Body of pancreas (tissue), 4 donors: ENCODE results near the gene OSBPL2.

Experiments used
- POLR2A ChIP-seq, 3 donors: fragments of 450-650 bp; IDR thresholded peaks; one replicate each; pipeline ENCODE4 v1.6.1; 2016; ENCODE audit warnings: antibody characterized with exemption in 3 of 3, mild to moderate bottlenecking in 2 of 3
- TF ChIP-seq, protein P1 (sequence below), 7 experiments: fragments of 450-650 bp in 4 of 7; fragments of 200-600 bp in 3 of 7; sonication (generic) in 3 of 7; IDR thresholded peaks; one replicate each; pipeline ENCODE4 v1.5.1; 2016 to 2019; ENCODE audit warnings: antibody characterized with exemption in 7 of 7

DNA sequence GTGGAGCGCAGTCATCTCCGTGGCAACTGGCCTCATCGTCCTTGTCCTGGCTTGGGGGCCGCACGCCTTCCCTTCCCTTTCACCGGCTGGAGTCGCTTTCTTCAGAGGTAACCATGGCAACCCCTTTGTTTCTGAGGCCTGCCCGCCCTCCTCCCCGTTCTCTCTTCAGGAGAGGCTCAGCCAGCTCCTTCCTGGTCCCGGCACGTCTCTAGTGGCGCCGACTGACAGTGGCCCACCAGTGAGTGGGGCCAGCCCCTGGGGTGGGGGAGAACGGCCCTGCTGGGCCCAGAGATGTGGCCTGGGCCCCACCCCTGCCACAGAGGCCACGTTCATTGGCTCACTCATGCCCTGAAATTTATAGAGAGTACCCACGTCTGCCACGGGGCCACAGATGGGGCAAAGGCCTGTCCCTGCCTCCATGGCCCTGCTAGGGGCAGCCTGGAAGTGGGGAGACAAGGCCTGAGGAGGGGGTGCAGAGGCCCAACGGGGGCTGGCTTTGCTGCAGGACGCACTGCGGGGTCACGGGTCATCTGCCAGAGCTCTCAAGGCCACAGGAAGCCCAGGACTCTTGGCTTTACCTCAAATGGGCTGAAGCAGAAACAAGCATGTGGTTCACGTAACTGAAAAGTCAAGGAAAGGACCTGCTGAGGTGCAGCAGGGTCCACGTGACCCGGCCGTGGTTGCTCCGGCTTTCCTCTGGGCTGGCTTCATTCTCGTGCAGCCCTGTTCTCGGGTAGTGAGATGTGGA is 1.4 kb upstream of the OSBPL2 start:
- TF ChIP-seq, protein P1, sequence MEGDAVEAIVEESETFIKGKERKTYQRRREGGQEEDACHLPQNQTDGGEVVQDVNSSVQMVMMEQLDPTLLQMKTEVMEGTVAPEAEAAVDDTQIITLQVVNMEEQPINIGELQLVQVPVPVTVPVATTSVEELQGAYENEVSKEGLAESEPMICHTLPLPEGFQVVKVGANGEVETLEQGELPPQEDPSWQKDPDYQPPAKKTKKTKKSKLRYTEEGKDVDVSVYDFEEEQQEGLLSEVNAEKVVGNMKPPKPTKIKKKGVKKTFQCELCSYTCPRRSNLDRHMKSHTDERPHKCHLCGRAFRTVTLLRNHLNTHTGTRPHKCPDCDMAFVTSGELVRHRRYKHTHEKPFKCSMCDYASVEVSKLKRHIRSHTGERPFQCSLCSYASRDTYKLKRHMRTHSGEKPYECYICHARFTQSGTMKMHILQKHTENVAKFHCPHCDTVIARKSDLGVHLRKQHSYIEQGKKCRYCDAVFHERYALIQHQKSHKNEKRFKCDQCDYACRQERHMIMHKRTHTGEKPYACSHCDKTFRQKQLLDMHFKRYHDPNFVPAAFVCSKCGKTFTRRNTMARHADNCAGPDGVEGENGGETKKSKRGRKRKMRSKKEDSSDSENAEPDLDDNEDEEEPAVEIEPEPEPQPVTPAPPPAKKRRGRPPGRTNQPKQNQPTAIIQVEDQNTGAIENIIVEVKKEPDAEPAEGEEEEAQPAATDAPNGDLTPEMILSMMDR (IDR thresholded peaks at IDR 0.05) = no peak
- TF ChIP-seq POLR2A (IDR thresholded peaks at IDR 0.05) = no peak
